Adrenal gland (tissue), 5 donors: Measurements from ENCODE around the gene ESYT2.

Experiments used
- POLR2A ChIP-seq, 2 donors: fragments of 450-650 bp; IDR thresholded peaks; one replicate each; pipeline ENCODE4 v1.6.1; 2017; ENCODE audit warnings: antibody characterized with exemption in 2 of 2, mild to moderate bottlenecking in 2 of 2, moderate library complexity in 1 of 2
- TF ChIP-seq, protein P1 (sequence below), 6 experiments: fragments of 450-650 bp in 4 of 6; fragments of 200-600 bp in 2 of 6; sonication (generic) in 1 of 6; IDR thresholded peaks; 1 replicate in 5 of 6; 2 replicates in 1 of 6; pipeline versions ENCODE4 v1.5.1 to v1.8.0; 2016 to 2021; ENCODE audit warnings: antibody characterized with exemption in 6 of 6, mild to moderate bottlenecking in 2 of 6, moderate library complexity in 1 of 6
- donor health status: DM: no; HTN: no; CAD: no.

- no peak for TF ChIP-seq POLR2A (IDR thresholded peaks at IDR 0.05)
- TF ChIP-seq, protein P1, sequence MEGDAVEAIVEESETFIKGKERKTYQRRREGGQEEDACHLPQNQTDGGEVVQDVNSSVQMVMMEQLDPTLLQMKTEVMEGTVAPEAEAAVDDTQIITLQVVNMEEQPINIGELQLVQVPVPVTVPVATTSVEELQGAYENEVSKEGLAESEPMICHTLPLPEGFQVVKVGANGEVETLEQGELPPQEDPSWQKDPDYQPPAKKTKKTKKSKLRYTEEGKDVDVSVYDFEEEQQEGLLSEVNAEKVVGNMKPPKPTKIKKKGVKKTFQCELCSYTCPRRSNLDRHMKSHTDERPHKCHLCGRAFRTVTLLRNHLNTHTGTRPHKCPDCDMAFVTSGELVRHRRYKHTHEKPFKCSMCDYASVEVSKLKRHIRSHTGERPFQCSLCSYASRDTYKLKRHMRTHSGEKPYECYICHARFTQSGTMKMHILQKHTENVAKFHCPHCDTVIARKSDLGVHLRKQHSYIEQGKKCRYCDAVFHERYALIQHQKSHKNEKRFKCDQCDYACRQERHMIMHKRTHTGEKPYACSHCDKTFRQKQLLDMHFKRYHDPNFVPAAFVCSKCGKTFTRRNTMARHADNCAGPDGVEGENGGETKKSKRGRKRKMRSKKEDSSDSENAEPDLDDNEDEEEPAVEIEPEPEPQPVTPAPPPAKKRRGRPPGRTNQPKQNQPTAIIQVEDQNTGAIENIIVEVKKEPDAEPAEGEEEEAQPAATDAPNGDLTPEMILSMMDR (IDR thresholded peaks at IDR 0.05) = no peak
Measured at GRCh38 chr7:158733220-158733519, 96.1 kb downstream of the ESYT2 start.
